NCI-H1694 (cell line): Measurements from ENCODE around the gene BATF.
"Not testable (repeated sequence)": the region's sequence is repeated elsewhere in the genome, so short reads cannot be mapped to it uniquely, and the experiment has no call there.

Experiments
- DNase-seq: peaks from one replicate; lab custom pipeline; 2025; lab: John Stamatoyannopoulos, UW

Gene BATF

GRCh38 chr14:75522224-75522982 lies at the start of gene BATF:
Gene BATF (plus strand): TSS chr14:75522469. CDS start chr14:75522683, 214 bp downstream.
- no peak for DNase-seq

GRCh38 chr14:75474127-75474526 lies 48.1 kb upstream of the BATF start:
- not testable (repeated sequence) for DNase-seq

DNA sequence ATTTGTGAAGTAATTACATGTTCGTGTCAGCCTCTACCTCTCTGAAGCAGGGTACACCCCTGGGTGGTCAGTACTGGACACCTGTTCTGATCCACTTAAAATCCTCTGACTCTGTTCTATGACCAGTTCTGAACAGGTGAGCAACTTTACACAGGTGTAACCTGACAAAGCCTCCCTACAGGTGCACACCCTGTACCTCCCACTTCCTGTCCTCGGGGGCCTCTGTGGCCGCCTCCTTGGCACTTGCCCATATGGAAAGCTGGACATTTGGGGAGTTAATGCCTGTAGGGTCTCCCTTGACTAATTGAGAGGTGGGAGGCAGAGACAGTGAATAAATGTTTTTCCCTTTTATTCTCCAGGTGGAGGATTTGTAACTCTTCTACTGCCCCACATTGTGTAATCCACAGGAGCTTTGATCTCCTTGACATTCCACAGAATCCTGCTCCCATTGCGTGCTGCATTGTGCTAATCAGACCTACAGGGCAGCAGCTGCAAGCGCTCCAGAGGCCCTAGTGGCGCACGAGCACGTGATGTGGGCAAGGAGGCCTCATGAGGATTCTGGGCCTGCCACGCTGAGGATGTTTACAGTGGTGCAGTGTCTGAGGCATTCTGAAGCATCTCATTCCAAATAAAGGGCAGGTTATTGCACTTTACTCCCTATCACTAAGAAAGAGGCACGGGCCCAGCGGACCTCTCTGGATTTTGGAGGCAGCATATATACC lies 45.8 kb upstream of the BATF start:
- no peak for DNase-seq

- no peak for DNase-seq
Observed at GRCh38 chr14:75477881-75478280, 44.4 kb upstream of the BATF start.

GRCh38 chr14:75479770-75480600 lies 42.3 kb upstream of the BATF start:
- no peak for DNase-seq

DNA sequence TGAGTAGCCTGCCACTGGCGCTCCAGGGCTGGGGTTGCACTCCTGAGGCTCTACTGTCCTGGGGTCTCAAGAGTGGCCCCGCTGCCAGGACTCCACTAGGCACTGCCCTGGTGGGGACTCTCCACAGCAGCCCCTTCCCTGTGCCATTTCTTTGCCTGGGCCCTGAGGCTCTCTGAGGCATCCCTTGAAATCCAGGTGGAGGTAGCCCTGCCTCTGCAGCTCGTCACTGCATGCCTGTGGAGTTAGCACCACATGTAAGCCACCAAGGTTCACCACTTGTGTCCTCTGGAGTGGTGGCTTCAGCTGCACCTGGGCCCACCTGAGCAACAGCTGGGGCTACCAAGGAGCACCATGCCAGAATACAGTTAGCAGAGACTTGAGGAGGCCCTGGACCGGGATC lies 39.9 kb upstream of the BATF start:
- DNase-seq: no peak

DNA sequence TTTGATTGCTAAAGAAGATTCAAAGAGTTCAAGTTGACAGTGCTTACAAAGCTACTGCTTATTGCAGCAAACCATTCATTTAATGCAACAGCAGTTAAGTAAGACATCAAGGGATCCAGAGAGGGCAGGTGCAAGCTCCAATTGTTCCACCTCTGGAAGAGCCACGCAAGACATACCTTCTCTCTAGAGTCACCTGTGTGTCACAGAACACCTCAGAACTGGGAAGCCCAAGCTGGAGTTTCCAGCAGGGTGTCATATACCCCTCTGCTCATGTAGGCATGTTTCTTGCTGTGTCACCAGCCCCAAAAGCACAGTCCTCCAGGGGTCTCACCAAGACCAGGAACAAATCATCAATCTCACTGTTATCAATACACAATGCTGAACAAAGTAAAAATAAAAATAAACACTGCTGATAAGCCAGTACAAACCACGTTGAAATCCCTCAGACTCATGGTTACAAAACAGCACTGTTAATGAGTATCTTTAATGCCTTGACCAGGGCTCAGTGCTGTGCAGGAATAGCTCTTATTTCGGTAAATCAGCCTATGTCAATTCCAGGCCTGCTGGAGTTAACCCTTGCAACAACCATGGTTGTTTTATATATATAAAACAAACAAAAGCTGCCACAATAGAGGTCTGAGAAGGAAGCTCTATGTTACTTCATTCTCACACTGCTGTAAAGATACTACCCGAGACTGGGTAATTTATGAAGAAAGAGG lies 37.4 kb upstream of the BATF start:
- no peak for DNase-seq

GRCh38 chr14:75486318-75486717 lies 36.0 kb upstream of the BATF start:
- no peak for DNase-seq

GRCh38 chr14:75487155-75487671 lies 35.1 kb upstream of the BATF start:
- DNase-seq: no peak

DNA sequence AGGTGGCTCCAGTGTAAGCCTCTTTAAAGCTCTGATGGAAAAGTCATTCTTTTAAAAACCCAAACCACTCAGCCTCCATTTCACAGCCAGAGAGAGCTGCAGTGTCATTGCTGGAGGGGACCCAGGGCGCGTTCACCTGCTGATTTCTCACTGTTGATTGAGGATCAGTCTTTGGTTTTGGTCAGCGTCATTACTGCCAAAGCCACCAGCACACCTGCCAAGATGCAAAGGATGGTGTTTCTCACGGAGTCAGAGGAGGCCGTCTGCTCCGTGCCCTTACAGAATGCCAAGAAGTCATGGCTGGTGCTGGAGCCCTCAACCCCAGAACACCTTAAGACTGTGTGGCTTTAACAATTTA lies 32.8 kb upstream of the BATF start:
- no peak for DNase-seq

DNA sequence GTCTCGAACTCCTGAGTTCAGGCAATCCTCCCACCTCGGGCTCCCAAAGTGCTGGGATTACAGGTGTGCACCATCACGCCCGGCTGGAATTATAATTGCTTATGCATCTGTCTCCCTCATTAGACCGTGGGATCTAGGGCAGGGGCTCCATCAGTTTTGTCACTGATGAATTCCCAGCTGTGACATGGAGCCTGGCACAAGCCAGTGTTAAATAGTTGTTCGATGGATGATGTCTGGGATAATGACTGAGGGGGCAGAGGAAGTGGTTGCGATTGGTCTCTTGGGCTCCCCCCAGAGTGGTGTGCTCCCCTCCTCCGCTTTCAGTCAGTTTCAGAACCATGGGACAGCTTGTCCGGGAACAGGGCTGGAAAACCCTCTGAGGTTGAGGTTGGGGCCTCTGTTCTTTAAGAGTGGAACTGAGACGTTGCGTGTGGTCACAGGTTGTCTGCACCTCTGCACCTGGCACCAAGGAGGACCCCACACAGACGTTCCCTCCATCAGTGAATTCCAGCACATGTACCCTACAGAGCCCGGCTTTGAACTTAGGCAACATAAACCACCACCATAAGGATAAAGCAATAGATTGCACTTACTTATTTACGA lies 30.8 kb upstream of the BATF start:
- DNase-seq: no peak

DNA sequence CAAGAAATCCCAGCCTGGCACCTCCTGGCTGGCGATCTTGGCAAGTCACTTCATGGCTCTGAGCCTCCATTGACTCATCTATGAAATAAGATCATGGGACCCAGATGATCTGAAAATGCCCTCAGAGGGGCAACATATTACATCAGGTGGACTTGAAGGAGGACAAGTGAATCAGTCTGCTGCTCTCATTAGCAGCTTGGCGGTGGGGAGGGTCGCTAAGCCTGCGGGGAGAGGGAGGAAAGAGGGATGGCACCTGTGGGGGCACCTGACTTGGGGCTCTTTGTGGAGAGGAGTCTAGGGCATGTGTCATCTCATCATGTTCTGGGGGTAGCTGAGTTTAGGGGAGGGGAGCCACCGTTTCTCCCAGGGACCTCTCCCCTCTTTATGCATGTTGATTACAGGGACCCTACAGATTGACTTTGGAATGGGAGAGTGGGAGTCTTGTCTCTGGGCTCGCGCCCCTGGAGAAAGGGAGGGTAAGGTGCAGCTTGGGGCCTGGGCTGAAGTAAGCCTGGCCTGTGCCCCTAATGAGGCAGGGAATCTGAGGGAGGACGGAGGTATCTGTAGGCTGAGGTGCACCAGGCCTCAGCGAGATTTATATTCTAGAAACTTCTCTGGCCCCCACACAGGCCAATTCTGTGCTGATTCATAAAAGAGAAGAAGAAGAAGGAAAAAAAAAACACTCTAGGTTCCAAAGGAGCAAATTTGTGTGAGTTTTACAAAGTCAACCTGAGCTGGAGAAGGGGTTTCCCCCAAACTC lies 29.3 kb upstream of the BATF start:
- DNase-seq: no peak

GRCh38 chr14:75493592-75494087 lies 28.6 kb upstream of the BATF start:
- DNase-seq: no peak

DNA sequence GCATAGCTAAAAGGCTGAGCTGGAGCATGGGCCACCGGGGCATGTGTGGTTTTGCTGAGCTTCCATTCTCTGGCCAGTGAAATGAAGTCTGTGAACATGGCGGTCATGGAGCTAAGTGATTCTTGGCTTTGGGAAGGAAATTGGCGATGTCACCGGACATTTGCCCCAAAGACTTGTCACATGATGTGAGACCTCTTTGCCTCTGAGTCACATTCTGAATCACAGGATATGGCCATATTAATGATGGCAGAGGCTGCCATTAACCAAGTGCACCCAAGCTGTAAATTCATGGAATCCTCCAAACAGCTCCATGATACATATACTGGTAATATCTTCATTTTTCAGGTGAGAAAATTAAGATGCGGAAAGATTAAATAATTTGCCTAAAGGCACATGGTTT lies 27.4 kb upstream of the BATF start:
- no peak for DNase-seq

GRCh38 chr14:75495399-75495798 lies 26.9 kb upstream of the BATF start:
- no peak for DNase-seq

DNA sequence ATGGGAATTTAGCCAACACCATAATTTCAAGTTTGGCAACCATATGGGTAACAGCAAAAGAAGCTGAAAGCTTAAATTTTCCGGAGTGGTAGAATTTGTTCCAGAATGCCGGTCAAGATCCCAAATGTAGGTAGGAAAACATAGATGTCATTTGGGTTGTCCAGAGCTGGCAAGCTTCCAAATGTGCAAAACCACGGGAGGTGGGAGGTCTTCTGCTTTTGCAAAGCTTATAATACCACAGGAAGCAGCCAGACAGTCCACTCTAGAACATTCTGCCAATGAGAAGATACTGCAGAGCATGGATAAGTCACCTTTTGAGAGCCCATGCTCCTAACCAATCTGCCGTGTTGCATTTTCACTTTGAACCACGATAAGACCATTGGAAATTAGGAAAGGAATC lies 26.4 kb upstream of the BATF start:
- no peak for DNase-seq

DNA sequence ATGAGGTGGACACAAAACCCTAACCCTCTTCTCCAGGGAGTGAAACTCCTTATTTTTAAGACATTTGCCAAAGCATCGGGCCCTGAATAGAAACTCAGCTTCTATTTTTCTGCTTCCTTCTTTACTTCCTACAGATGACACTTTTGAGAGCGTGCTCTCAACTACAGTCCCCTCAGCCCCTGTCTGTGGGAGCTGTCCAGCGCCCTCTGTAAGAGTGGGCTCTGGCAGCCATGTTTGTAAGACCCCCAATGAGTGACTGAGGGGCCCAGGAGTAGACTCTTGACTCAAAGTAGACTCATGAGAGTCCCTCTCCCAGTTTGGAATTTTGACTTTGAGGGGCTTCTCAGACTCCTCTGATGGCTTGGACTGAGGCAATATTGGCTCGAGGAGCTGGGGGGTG lies 25.5 kb upstream of the BATF start:
- no peak for DNase-seq

GRCh38 chr14:75497191-75497590 lies 25.1 kb upstream of the BATF start:
- DNase-seq: no peak

DNA sequence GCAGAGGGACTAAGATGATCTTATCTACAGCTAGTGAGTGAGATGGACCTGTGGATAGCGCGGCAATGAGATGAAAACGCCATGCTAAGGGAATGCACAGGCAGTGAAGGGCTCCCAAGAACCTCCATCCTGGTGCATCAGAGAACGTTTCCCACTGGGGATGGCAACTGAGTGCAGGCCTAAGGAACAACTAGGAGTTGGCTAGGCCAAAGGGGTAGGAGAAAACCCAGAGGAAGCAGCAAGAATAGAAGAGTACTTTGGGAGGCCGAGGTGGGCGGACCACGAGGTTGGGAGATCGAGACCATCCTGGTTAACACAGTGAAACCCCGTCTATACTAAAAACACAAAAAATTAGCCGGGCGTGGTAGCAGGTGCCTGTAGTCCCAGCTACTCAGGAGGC lies 24.6 kb upstream of the BATF start:
- no peak for DNase-seq

GRCh38 chr14:75499084-75499875 lies 23.0 kb upstream of the BATF start:
- DNase-seq: no peak
